GM12878 (cell line): Measurements from ENCODE around the gene TCIRG1. TPM values are rescaled to one million over a fixed set of nuclear protein-coding genes. Genes with fewer than 3 reads are reported as not detected.
A peak's percentile ranks its signal among the peaks of the same experiment; 100 is the strongest.

Experiments
- BACH1 ChIP-seq: fragments of 450-650 bp; IDR thresholded peaks from 2 replicates; pipeline ENCODE4 v1.6.1; 2017; ENCODE audit warnings: mild to moderate bottlenecking, borderline replicate concordance
- CHD1 ChIP-seq: IDR thresholded peaks from 2 replicates; pipeline ENCODE4 v1.6.1; 2012; ENCODE audit warnings: low read depth, low read length, improper control_type of control experiment
- E2F4 ChIP-seq: IDR thresholded peaks from 2 replicates; pipeline ENCODE4 v1.6.1; 2012; ENCODE audit warnings: low read depth, low read length, improper control_type of control experiment
- EED ChIP-seq: sonication (generic); IDR thresholded peaks from 2 replicates; pipeline ENCODE4 v1.6.1; 2016; ENCODE audit warnings: antibody characterized with exemption, low read depth
- ESRRA ChIP-seq: IDR thresholded peaks from 2 replicates; pipeline ENCODE4 v1.6.1; 2012; ENCODE audit warnings: mild to moderate bottlenecking, low read length, improper control_type of control experiment
- LARP7 ChIP-seq: fragments of 450-650 bp; IDR thresholded peaks from 2 replicates; pipeline ENCODE4 v1.6.1; 2017; ENCODE audit warnings: mild to moderate bottlenecking
- MEF2B ChIP-seq: fragments of 450-650 bp; IDR thresholded peaks from 2 replicates; pipeline ENCODE4 v1.6.1; 2018; ENCODE audit warnings: mild to moderate bottlenecking, moderate library complexity; ENCODE audit not compliant: partially characterized antibody, poor library complexity, severe bottlenecking
- NBN ChIP-seq: fragments of 450-650 bp; IDR thresholded peaks from 2 replicates; pipeline ENCODE4 v1.6.1; 2016
- POU2F2 ChIP-seq: IDR thresholded peaks from 3 replicates; pipeline ENCODE4 v1.6.1; 2011; ENCODE audit warnings: low read depth, mild to moderate bottlenecking, low read length, borderline replicate concordance
- RBBP5 ChIP-seq: fragments of 200-600 bp; sonication (generic); conservative IDR thresholded peaks from 2 replicates; pipeline ENCODE4 v1.6.1; 2016
- RCOR1 ChIP-seq: conservative IDR thresholded peaks from 2 replicates; pipeline ENCODE4 v1.6.1; 2012; ENCODE audit warnings: low read depth, low read length, improper control_type of control experiment
- RELA ChIP-seq: fragments of 450-650 bp; IDR thresholded peaks from 2 replicates; pipeline ENCODE4 v1.8.0; 2014; ENCODE audit warnings: borderline replicate concordance; ENCODE audit not compliant: partially characterized antibody
- RELB ChIP-seq: fragments of 450-650 bp; IDR thresholded peaks from 2 replicates; pipeline ENCODE4 v1.6.1; 2017; ENCODE audit warnings: low read depth, mild to moderate bottlenecking, moderate library complexity
- SMARCA5 ChIP-seq: fragments of 450-650 bp; IDR thresholded peaks from 2 replicates; pipeline ENCODE4 v1.6.1; 2017; ENCODE audit warnings: mild to moderate bottlenecking
- STAT3 ChIP-seq: IDR thresholded peaks from 2 replicates; pipeline ENCODE4 v1.6.1; 2011; ENCODE audit warnings: low read depth, low read length, improper control_type of control experiment
- SUPT20H ChIP-seq: IDR thresholded peaks from 2 replicates; pipeline ENCODE4 v1.6.1; 2011; ENCODE audit warnings: low read depth, mild to moderate bottlenecking, low read length, moderate library complexity, borderline replicate concordance; ENCODE audit not compliant: control insufficient read depth
- TAF1 ChIP-seq: IDR thresholded peaks from 2 replicates; pipeline ENCODE4 v1.6.1; 2011; ENCODE audit warnings: mild to moderate bottlenecking, low read depth, low read length, borderline replicate concordance
- WRNIP1 ChIP-seq: IDR thresholded peaks from 2 replicates; pipeline ENCODE4 v1.6.1; 2011; ENCODE audit warnings: low read depth, low read length, improper control_type of control experiment, borderline replicate concordance
- polyA plus RNA-seq, 11 experiments: library from polyadenylated mRNA; depleted of rRNA in 4 of 11; unstranded in 6 of 11; stranded (reverse) in 5 of 11; fragments of >200 nt; fragmentation: Nextera tagmentation in 4 of 11; fragmentation: Illumina TruSeq in 1 of 11; extraction: Ambion mirVana in 4 of 11; extraction: Trizol in 1 of 11; gene quantifications; 1 replicate in 1 of 11; 2 replicates in 10 of 11; pipeline versions ENCODE4 v1.2.1 to v1.2.3, GENCODE V29; 2011 to 2016; ENCODE audit warnings: inconsistent platforms in 2 of 11, missing spikeins in 2 of 11, low read depth in 1 of 11
- total RNA-seq, 4 experiments: library from RNA; depleted of rRNA in 3 of 4; stranded (reverse); fragments of >200 nt in 3 of 4; fragmentation: Illumina TruSeq in 1 of 4; extraction: Trizol in 1 of 4; gene quantifications; 2 replicates each; pipeline versions ENCODE4 v1.2.1 to v1.2.3, GENCODE V29; 2013 to 2021
- TF ChIP-seq, protein P1 (sequence below): fragments of 450-650 bp; IDR thresholded peaks from 2 replicates; pipeline ENCODE4 v1.6.1; 2017; ENCODE audit warnings: mild to moderate bottlenecking, moderate library complexity
- TF ChIP-seq, protein P2 (sequence below): fragments of 150-350 bp; IDR thresholded peaks from 2 replicates; pipeline ENCODE4 v1.6.1; 2014; ENCODE audit warnings: mild to moderate bottlenecking, low read depth, low read length

Gene TCIRG1
- total and polyA plus RNA-seq, 10 of the 15 experiments (the other 5 are each of a cell fraction or from before 2014, with no cell fraction given): 0.76 to 218 (median 87.4) TPM

GRCh38 chr11:68038718-68039525, at the start of gene TCIRG1 (continued):
- TF ChIP-seq RCOR1 (0 out of 2 replicates have a peak, but pooled peaks have one; percentile 43), RELB (peak; percentile 36), EED (peak; percentile 44), POU2F2 (no peak; the same call in 2 of the 3 replicates), LARP7 (peak; percentile 41; the same call in 1 of the 2 replicates), E2F4 (no peak), MEF2B (peak; percentile 57), CHD1 (0 out of 2 replicates have a peak, but pooled peaks have one; percentile 54), WRNIP1 (no peak), RELA (no peak), SMARCA5 (peak; percentile 97), SUPT20H (no peak), BACH1 (peak; percentile 40; the same call in 1 of the 2 replicates), NBN (0 out of 2 replicates have a peak, but pooled peaks have one; percentile 5), ESRRA (no peak), RBBP5 (no peak), TAF1 (peak; percentile 69; the same call in 1 of the 2 replicates), STAT3 (no peak)
- TF ChIP-seq, protein P1, sequence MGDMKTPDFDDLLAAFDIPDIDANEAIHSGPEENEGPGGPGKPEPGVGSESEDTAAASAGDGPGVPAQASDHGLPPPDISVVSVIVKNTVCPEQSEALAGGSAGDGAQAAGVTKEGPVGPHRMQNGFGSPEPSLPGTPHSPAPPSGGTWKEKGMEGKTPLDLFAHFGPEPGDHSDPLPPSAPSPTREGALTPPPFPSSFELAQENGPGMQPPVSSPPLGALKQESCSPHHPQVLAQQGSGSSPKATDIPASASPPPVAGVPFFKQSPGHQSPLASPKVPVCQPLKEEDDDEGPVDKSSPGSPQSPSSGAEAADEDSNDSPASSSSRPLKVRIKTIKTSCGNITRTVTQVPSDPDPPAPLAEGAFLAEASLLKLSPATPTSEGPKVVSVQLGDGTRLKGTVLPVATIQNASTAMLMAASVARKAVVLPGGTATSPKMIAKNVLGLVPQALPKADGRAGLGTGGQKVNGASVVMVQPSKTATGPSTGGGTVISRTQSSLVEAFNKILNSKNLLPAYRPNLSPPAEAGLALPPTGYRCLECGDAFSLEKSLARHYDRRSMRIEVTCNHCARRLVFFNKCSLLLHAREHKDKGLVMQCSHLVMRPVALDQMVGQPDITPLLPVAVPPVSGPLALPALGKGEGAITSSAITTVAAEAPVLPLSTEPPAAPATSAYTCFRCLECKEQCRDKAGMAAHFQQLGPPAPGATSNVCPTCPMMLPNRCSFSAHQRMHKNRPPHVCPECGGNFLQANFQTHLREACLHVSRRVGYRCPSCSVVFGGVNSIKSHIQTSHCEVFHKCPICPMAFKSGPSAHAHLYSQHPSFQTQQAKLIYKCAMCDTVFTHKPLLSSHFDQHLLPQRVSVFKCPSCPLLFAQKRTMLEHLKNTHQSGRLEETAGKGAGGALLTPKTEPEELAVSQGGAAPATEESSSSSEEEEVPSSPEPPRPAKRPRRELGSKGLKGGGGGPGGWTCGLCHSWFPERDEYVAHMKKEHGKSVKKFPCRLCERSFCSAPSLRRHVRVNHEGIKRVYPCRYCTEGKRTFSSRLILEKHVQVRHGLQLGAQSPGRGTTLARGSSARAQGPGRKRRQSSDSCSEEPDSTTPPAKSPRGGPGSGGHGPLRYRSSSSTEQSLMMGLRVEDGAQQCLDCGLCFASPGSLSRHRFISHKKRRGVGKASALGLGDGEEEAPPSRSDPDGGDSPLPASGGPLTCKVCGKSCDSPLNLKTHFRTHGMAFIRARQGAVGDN: peak; percentile 44; the same call in 1 of the 2 replicates
- TF ChIP-seq, protein P2, sequence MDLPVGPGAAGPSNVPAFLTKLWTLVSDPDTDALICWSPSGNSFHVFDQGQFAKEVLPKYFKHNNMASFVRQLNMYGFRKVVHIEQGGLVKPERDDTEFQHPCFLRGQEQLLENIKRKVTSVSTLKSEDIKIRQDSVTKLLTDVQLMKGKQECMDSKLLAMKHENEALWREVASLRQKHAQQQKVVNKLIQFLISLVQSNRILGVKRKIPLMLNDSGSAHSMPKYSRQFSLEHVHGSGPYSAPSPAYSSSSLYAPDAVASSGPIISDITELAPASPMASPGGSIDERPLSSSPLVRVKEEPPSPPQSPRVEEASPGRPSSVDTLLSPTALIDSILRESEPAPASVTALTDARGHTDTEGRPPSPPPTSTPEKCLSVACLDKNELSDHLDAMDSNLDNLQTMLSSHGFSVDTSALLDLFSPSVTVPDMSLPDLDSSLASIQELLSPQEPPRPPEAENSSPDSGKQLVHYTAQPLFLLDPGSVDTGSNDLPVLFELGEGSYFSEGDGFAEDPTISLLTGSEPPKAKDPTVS: no peak
